ENCODE measurements around the gene HAPSTR1. TPM values are rescaled to one million over a fixed set of nuclear protein-coding genes. Genes with fewer than 3 reads are reported as not detected.

Gene HAPSTR1
- total RNA-seq, 1 experiment from 2014 or later: 59.6 TPM

GRCh38 chr16:9097266-9098219 lies 6.1 kb downstream of the HAPSTR1 start:
- Mint-ChIP-seq H3K4me3 (ENCODE audit: low read depth, unreplicated experiment) (peak overlapping the region; percentile 40), H3K9me3 (ENCODE audit: low read depth, unreplicated experiment) (no peaks in the 10 kb centered on the region), H3K36me3 (ENCODE audit: insufficient read depth, unreplicated experiment) (peaks cover 93% of the 10 kb centered on the region), H3K27me3 (ENCODE audit: unreplicated experiment) (no peaks in the 10 kb centered on the region), H3K27ac (ENCODE audit: unreplicated experiment) (peak overlapping the region; percentile 64), H3K4me1 (ENCODE audit: low read depth, unreplicated experiment) (peaks cover 80% of the 10 kb centered on the region)
- TF ChIP-seq CTCF (IDR thresholded peaks at IDR 0.05; ENCODE audit: unreplicated experiment): no peak
- BruUV-seq (replicated peaks): no TSS peak
- DNase-seq: no peak
- intact Hi-C loops (cut with micrococcal nuclease; ENCODE audit: unreplicated experiment): loop anchor here (2.0 to 10.0 kb wide), 3 partner anchors 15 to 133 kb away; partner anchors contain the start of gene USP7
- CTCF ChIA-PET: interaction anchor here (0.8 kb wide), 1 partner anchor 27 kb away, joined by 6 read pairs; no protein-coding TSS in a partner anchor

DNA sequence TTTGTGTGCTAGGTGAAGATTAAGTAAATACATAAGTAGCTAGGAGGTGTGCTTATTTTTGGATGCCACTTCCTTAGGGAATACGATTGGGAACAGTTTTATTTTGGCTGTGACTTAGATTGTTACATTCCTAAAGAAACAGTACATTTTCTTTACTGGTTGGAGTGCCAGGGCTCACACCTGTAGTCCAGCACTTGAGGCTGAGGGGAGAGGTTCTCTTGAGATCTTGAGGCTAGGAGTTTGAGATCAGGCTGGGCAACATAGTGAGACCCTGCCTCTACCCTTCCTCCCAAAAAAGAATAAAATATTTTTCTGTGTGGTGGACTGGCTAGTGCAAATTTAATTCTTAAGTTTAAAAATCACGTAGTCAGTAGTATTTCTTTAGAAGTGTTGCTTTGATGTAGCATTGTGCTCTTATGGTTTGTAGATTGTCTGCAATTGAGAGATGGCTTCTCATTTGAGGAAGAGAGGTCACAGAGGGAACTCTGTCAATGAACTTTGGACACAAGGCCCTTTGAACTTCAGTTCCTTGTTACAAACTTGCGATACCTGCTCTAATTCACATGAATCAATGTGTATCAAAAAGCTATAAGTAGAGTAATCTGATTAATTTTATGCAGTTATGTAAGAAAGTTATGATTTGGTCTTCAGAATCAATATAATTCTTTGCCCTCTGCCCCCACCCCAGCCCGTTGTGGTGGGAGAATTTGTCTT lies 7.1 kb downstream of the HAPSTR1 start:
- H3K9me3 Mint-ChIP-seq (ENCODE audit: low read depth, unreplicated experiment): no peaks in the 10 kb centered on the region
- DNase-seq: no peak
- CTCF ChIA-PET: interaction anchor here (0.7 kb wide), 1 partner anchor 36 kb away, joined by 3 read pairs; no protein-coding TSS in a partner anchor
- H3K36me3 Mint-ChIP-seq (ENCODE audit: insufficient read depth, unreplicated experiment): peaks cover 93% of the 10 kb centered on the region
- no peak for TF ChIP-seq CTCF (IDR thresholded peaks at IDR 0.05; ENCODE audit: unreplicated experiment)
- BruUV-seq (replicated peaks): no TSS peak
- peak overlapping the region; percentile 40 for H3K4me3 Mint-ChIP-seq (ENCODE audit: low read depth, unreplicated experiment)
- H3K27me3 Mint-ChIP-seq (ENCODE audit: unreplicated experiment): no peaks in the 10 kb centered on the region
- H3K4me1 Mint-ChIP-seq (ENCODE audit: low read depth, unreplicated experiment): peaks cover 90% of the 10 kb centered on the region
- H3K27ac Mint-ChIP-seq (ENCODE audit: unreplicated experiment): peak overlapping the region; percentile 64
- intact Hi-C loops (cut with micrococcal nuclease; ENCODE audit: unreplicated experiment): loop anchor here (2.0 to 10.0 kb wide), 3 partner anchors 14 to 134 kb away; partner anchors contain the start of gene USP7

DNA sequence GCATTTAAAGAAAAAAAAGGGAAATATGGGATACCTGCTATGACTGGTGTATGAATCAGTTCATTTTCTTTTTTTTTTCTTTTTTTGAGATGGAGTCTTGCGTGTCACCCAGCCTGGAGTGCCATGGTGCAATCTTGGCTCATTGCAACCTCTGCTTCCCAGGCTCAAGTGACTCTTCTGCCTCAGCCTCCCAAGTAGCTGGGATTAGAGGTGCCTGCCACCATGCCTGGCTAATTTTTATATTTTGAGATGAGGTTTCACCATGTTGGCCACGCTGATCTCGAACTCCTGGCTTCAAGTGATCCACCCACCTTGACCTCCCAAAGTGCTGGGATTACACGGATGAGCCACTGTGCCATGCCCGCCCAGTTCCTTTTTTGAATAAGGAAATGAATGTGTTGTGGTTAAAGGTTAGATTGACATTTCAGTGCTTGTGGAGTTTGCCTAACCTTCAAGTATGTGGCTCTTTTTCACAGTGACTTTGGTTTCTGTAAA lies 7.7 kb downstream of the HAPSTR1 start:
- peaks cover 94% of the 10 kb centered on the region for H3K4me1 Mint-ChIP-seq (ENCODE audit: low read depth, unreplicated experiment)
- TF ChIP-seq CTCF (IDR thresholded peaks at IDR 0.05; ENCODE audit: unreplicated experiment): no peak
- peaks cover 95% of the 10 kb centered on the region for H3K36me3 Mint-ChIP-seq (ENCODE audit: insufficient read depth, unreplicated experiment)
- H3K27ac Mint-ChIP-seq (ENCODE audit: unreplicated experiment): peak overlapping the region; percentile 64
- DNase-seq: no peak
- no peak overlapping the region for H3K4me3 Mint-ChIP-seq (ENCODE audit: low read depth, unreplicated experiment)
- intact Hi-C loops (cut with micrococcal nuclease; ENCODE audit: unreplicated experiment): loop anchor here (2.0 to 10.0 kb wide), 3 partner anchors 14 to 134 kb away; partner anchors contain the start of gene USP7
- no peaks in the 10 kb centered on the region for H3K27me3 Mint-ChIP-seq (ENCODE audit: unreplicated experiment)
- no peaks in the 10 kb centered on the region for H3K9me3 Mint-ChIP-seq (ENCODE audit: low read depth, unreplicated experiment)
- CTCF ChIA-PET: interaction anchor here (0.7 kb wide), 1 partner anchor 35 kb away, joined by 3 read pairs; no protein-coding TSS in a partner anchor
- no TSS peak for BruUV-seq (replicated peaks)

DNA sequence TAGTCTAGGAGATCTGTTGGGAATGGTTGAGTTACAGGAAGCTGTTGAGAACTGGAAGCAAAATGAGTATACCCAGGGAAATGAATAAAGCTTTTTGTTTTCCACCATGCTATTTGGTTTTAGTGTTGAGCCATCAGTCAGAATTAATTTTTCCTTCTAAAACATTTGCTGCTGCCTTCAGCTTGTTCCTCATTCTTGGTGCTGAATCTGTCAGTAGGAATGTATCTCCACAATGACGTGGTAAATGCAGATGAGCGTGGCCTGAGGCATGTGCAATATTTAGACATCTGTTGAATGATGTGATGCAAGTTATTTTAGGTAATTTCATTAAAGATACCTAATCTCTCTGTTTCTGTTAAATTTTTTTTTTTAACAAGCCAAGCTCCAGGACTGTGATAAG lies 10.9 kb downstream of the HAPSTR1 start:
- no peaks in the 10 kb centered on the region for H3K9me3 Mint-ChIP-seq (ENCODE audit: low read depth, unreplicated experiment)
- no peak for DNase-seq
- no peaks in the 10 kb centered on the region for H3K27me3 Mint-ChIP-seq (ENCODE audit: unreplicated experiment)
- H3K36me3 Mint-ChIP-seq (ENCODE audit: insufficient read depth, unreplicated experiment): peaks cover 90% of the 10 kb centered on the region
- intact Hi-C loops (cut with micrococcal nuclease; ENCODE audit: unreplicated experiment): no loop called here
- H3K27ac Mint-ChIP-seq (ENCODE audit: unreplicated experiment): no peak overlapping the region
- H3K4me1 Mint-ChIP-seq (ENCODE audit: low read depth, unreplicated experiment): peaks cover 85% of the 10 kb centered on the region
- CTCF ChIA-PET: interaction anchor here (1.1 to 1.6 kb wide), 3 partner anchors 9 to 94 kb away, joined by 4 read pairs; no protein-coding TSS in a partner anchor
- H3K4me3 Mint-ChIP-seq (ENCODE audit: low read depth, unreplicated experiment): no peak overlapping the region
- no TSS peak for BruUV-seq (replicated peaks)
- TF ChIP-seq CTCF (IDR thresholded peaks at IDR 0.05; ENCODE audit: unreplicated experiment): no peak

Data from Calu3 (cell line).